GM19455 (cell line): ENCODE measurements around the gene S100P.
"Not testable (repeated sequence)": the region's sequence is repeated elsewhere in the genome, so short reads cannot be mapped to it uniquely, and the experiment has no call there.

ENCODE experiments used
- ATAC-seq: cut with Tn5 transposase; IDR thresholded peaks from one replicate; pipeline ENCODE4 v1.9.1; 2021; ENCODE audit not compliant: unreplicated experiment

The S100P gene

GRCh38 chr4:6672541-6673190 lies 21.0 kb upstream of the S100P start:
- ATAC-seq = not testable (repeated sequence)

DNA sequence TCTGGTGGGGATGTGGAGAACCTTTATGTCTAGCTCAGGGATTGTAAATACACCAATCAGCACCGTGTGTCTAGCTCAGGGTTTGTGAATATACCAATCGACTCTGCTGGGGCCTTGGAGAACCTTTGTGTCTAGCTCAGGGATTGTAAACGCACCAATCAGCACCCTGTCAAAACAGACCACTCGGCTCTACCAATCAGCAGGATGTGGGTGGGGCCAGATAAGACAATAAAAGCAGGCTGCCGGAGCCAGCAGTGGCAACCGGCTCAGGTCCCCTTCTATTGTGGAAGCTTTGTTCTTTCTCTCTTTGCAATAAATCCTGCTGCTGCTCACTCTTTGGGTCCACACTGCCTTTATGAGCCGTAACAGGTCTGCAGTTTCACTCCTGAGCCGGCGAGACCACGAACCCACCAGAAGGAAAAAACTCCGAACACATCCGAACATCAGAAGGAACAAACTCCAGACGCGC lies 20.5 kb upstream of the S100P start:
- not testable (repeated sequence) for ATAC-seq

GRCh38 chr4:6673660-6674499 lies 19.8 kb upstream of the S100P start:
- peak; percentile 76 for ATAC-seq

DNA sequence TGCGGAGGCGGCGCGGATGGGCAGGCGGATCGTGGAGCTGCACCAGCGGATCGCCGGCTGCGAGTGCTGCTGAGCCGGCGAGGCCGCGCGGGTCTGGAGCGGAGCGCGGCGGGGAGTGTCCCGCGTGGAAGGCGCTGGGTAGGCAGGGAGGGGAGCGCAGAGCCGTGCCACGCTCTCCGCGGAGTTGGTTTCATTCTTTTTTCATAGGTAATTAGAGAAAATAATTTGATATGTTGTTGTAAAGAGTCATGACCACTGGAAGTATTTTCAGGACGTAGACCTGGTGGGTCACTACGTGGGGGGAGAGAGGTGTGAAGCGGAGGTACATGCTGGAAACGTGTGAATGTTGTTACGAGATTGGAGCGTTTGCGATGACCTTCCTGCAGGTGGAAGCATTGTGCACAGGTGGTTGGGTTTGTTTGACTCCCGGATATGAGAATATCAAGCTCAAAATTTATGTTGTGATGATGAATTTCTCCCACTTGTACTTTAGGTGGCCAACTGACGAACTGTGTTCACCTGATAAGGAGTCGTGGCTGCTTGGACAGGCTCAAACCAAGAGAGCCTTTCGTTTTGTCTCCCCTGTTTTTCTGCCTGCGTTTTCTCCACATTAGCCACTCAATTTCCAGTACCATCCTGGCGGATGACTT lies 19.1 kb upstream of the S100P start:
- peak; percentile 50 for ATAC-seq

- no peak for ATAC-seq
These were observed 16.7 kb upstream of the S100P start for GRCh38 chr4:6676722-6677558.

DNA sequence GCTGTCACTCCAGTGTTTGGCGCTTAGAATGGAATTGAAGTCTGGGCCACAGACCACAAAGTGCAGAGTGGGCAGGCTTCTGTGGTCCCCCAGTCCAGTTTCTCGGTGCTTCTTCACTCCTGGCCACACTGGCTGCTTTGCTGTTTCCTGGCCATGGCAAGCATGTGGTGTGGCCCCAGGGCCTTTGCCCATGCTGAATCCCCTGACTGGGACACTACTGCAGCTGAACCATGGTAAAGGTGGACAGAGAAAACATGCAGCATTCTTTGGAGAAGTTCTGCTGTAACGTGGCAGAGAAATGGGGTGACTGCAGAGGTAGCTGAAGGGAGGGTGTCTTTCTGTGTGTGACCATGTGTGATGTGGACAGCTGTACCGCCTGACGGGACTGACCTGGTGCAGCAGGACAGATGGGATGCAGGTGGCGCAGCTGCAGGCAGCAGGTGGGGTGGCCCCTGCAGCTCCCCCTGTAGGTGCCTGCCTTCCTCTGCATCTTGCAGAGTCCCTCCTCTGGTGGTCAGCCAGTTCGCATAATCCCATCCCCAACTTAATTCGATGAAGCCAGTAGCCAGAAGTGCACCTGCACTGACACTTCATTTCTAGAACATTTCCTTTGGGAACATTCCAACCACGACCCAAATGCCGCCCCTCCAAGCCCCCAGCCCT lies 13.2 kb upstream of the S100P start:
- ATAC-seq = no peak

- ATAC-seq = no peak
These were observed 12.5 kb upstream of the S100P start for GRCh38 chr4:6681191-6681590.

GRCh38 chr4:6682862-6683590 lies 10.7 kb upstream of the S100P start:
- ATAC-seq = no peak

- ATAC-seq = no peak
These were observed 9.0 kb upstream of the S100P start for GRCh38 chr4:6684656-6685055.

DNA sequence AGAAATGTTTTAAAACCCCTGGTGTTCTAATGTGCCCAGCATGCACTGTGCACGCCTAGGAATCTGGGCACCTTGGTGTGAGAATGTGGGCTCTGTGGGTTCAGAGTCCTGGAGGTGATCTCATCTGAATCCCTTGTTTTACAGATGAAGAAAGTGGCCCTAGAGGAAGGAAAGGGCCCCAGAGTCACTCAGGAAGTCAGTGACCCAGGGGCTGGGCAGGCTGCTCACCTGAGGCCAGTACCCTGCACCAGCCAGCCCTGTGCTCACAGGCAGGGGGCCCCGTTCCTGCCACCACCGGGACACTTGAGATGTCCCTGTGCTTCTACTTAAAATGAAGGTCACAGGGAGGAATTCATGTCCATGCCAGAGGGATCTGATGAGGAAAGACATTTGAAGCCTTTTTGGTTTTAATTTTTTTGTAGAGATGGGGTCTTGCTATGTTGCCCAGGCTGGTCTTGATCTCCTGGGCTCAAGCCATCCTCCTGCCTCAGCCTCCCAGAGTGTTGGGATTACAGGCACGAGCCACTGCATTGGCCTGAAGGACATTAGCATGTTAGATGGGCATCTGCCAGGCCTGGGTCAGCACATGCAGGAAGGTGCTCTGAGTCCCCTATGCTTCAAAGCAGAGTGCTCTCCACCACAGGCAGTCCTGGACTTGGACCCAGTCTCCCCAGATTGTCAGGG lies 7.4 kb upstream of the S100P start:
- no peak for ATAC-seq

GRCh38 chr4:6687947-6688878 lies 5.5 kb upstream of the S100P start:
- ATAC-seq = no peak

DNA sequence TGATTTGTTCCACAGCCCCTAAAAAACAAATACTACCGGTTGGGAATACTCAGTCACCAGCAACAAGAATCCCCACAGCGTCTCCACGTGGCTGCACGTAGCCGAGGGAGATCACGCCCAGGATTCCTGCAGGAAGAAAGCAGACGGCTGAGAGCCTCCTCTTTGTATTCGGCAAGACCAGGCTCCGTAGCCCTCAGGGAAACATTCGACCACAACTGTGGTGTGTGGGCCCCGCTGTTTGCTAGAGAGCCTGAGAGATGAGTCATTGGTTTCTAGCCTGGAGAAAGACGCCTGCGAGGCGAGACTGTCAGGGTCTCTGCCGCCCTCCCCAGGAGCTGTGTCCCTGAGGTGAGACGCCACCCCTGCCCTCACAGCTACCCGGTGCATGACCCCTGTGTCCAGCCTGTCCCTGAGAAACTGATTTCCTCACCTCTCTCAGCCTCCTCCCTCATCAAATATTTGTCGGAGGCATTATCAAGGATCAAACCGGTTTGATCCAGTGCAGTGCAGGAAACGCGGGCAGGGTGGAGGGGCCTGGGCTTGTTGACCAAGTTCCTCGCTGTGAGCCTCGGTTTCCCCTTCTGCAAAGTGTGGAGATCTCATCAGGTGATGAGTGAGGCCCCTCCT lies 4.7 kb upstream of the S100P start:
- ATAC-seq = no peak

DNA sequence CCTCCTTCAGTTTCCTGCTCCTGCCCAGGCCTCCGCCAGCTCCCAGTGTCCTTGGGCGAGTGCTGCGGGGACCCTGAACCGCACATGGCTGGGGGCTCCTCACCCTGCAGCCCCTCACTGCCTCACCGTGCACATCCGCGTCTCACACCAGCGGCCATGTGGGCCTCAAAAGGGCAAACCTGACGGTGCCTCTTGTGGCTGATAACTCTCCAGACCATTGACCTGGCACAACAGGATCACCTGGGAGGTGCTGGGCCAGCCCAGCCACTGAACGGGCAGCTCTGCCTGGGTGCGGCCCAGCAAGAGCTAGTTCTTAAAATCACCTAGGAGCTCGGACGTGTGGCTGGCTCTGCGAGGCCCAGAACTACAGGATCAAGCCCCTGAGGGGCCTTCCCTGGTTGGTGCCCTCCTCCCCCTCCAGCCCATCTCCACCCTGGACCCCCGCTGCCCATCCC lies 4.1 kb upstream of the S100P start:
- no peak for ATAC-seq

DNA sequence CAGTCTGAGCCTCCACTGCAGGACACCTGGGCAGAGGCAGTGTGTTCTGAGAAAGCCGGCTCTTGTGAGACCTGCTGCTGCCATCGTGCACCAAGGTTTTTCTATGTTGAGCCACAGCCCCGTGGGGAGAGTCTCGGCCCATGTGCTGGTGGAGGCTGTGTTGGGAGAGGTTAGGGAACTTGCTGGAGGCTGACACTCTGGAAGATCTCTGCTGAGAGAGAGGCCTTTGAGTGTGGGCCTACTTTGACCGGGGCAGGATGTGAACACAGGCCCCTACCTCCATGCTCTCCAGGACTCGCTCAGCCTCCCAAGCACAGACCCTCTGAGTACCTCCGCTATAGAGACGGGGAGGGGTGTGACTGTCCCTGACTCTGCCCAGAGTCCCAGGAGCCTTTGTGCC lies 1.3 kb upstream of the S100P start:
- ATAC-seq = no peak

DNA sequence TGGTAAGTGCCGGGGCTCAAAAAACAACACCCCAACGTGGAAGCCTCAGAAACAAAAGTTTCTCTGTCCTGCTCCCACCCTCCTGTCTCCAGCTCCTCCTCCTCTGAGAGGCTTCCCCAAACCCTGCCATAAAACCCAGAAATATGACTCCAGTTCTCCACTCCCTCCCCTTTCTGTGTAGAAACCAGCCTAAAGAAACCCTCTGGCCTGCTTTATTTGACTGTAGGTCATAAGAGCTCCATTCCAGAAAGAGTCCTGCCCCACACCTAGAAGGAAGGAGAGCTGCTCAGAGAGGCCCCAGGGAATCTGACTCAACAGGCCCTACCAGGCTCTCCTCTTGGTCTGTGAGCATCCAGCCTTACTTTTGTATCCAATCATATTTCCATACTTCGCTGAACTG lies 872 bp upstream of the S100P start:
- ATAC-seq = no peak

- no peak for ATAC-seq
These were observed 661 bp downstream of the S100P start for GRCh38 chr4:6694177-6694901.
